ENCODE data around the gene ATOSB. TPM values are rescaled to one million over a fixed set of nuclear protein-coding genes. Genes with fewer than 3 reads are reported as not detected.

ATOSB gene
- total RNA-seq, 5 donors from 2014 or later (not counting 1 experiment from before 2014, with no cell fraction given), result 4.7 to 12.7 (median 8.9) TPM

DNA sequence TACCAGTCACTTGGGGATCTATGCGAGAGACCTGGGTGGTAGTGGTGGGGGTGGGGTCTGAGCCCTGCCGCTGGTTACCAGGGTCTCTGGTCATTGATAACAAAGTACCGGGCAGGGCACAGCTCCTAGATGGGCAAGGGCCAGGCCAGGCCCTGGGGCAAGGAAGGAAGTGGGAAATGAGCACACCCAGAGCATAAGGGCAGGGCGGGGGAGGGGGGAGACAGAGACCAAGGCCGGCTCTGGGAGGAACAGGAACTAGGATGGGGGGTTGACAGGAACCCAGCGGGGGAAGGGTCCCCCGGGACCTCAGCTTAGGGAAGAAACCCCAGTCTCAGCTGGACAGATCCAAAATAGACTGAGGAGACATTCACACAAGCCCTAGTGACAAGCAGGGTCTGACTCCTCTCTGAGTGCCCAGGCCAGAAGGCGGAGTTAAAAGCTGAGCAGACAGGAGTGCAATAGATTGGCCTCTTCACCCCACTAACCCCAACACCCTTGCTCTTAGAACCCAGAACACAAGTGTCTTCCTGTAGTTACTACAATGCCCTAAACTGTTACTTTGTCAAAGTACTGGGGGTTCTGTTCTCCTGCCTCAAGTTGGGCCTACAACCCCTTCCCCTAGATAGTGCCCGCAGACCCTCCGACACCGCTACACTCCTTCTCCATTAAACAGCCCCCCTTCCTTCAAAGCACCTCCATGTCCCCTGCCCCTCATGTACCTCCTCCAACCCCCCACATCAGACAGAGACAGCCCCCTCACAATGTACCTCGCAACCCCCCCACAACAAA, 628 bp downstream of the ATOSB start:
- Histone ChIP-seq H3K27ac (ENCODE audit: low read length) (peak overlapping the region; percentile 74), H3K4me1 (ENCODE audit: control insufficient read depth in 1 of 2, extremely low read depth in 1 of 2, insufficient read depth in 2 of 2, low read length in 2 of 2) (peaks cover 31 to 64% of the 10 kb centered on the region in 2 experiments), H3K36me3 (ENCODE audit: control insufficient read depth in 2 of 2, extremely low read depth in 1 of 2, insufficient read depth in 1 of 2, low read length in 1 of 2) (no peaks in the 10 kb centered on the region), H3K9me3 (no peaks in the 10 kb centered on the region), H3K27me3 (replicated peaks in 1 of 2; ENCODE audit: control insufficient read depth in 2 of 2, extremely low read depth in 1 of 2, insufficient read depth in 2 of 2, low read length in 1 of 2) (no peaks in the 10 kb centered on the region), H3K4me3 (ENCODE audit: control insufficient read depth in 1 of 2, extremely low read depth in 1 of 2, low read length in 1 of 2) (peak overlapping the region; percentile 68 to 81)
- ATAC-seq (replicated peaks in 1 of 4), result no peak
- ChIA-PET CTCF (interaction anchor here (0.5 to 3.0 kb wide), 9 partner anchors 12 to 1058 kb away, joined by 3 to 12 read pairs (median 4); partner anchors contain the start of genes STOML2 (in 1 of the 2) and VCP (in 1 of the 2)), POLR2A (interaction anchor here (0.6 kb wide), 3 partner anchors 16 to 738 kb away, joined by 3 to 5 read pairs (median 4); partner anchors contain the start of gene MYORG (in 1 of the 2))
- peak in 18 of 35 experiments; percentile 8 to 58 (median 32) for DNase-seq
- Mint-ChIP-seq H3K27ac (peak overlapping the region; percentile 95 to 97), H3K36me3 (no peaks in the 10 kb centered on the region), H3K27me3 (no peaks in the 10 kb centered on the region), H3K4me3 (peak overlapping the region; percentile 88 to 91 (median 90)), H3K9me3 (no peaks in the 10 kb centered on the region), H3K4me1 (peaks cover 56 to 57% (median 57%) of the 10 kb centered on the region in 3 donors)
- WGBS (ENCODE audit: insufficient coverage), result 24% methylated on average over 7 of the region's 12 CpGs

DNA sequence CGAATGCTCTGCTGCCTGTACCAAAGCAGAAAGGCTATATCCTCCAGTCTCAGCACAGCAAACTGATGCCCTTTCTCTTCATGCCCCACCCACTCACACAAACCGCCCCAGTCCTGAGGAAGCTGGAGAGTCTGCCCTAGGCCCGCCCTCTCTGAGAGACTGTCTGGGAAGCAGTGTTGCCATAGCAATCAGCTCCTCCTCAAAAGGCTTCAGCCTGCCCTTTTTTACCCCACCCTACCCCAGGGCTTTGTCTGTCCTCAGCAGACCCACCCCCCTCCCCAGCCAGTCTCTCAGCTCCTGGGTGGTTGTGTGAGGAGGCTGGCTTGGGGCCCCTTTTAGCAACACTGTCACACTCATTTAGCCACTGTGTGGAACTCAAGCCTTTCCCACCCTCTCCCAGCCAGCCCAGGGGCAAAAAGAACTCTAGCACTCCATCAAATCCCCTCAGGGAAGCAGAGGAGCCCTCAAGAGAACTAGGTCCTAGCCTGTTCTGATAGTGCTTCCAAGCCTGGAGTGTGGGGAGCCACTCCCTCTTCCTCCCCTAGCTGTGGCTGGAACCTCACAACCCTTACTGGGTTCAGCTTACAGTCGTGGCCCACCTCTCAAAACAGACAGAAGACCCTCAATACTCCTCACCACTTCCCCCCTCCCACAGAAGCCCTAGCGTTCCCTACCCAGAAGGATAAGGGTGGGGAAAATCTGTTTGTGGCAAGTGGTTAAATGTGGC, 1.4 kb downstream of the ATOSB start:
- CTCF ChIA-PET, result interaction anchor here (0.6 to 3.0 kb wide), 9 partner anchors 11 to 920 kb away, joined by 3 to 12 read pairs (median 4); partner anchors contain the start of genes VCP (in 2 of the 2) and STOML2 (in 1 of the 2)
- 7% methylated on average over 2 of the region's 5 CpGs for WGBS (ENCODE audit: insufficient coverage)
- no peaks in the 10 kb centered on the region for H3K9me3 Mint-ChIP-seq
- Histone ChIP-seq H3K36me3 (ENCODE audit: control insufficient read depth in 2 of 2, extremely low read depth in 1 of 2, insufficient read depth in 1 of 2, low read length in 1 of 2) (no peaks in the 10 kb centered on the region), H3K27me3 (replicated peaks in 1 of 2; ENCODE audit: control insufficient read depth in 2 of 2, extremely low read depth in 1 of 2, insufficient read depth in 2 of 2, low read length in 1 of 2) (no peaks in the 10 kb centered on the region), H3K4me1 (ENCODE audit: control insufficient read depth in 1 of 2, extremely low read depth in 1 of 2, insufficient read depth in 2 of 2, low read length in 2 of 2) (peaks cover 31 to 64% of the 10 kb centered on the region in 2 experiments), H3K9me3 (no peaks in the 10 kb centered on the region), H3K4me3 (ENCODE audit: control insufficient read depth in 1 of 2, extremely low read depth in 1 of 2, low read length in 1 of 2) (peak overlapping the region; percentile 68 to 81), H3K27ac (ENCODE audit: low read length) (peak overlapping the region; percentile 74)
- H3K4me3 Mint-ChIP-seq, result peak overlapping the region; percentile 88 to 91 (median 90)
- H3K27me3 Mint-ChIP-seq, result no peaks in the 10 kb centered on the region
- peak overlapping the region; percentile 95 to 97 for H3K27ac Mint-ChIP-seq
- H3K36me3 Mint-ChIP-seq, result no peaks in the 10 kb centered on the region
- peak in 34 of 35 experiments; percentile 16 to 79 (median 50) for DNase-seq
- POLR2A ChIA-PET, result interaction anchor here in 1 of 2 donors (0.5 to 1.1 kb wide), 2 partner anchors 11 to 596 kb away, joined by 3 to 5 read pairs; partner anchors contain the start of gene STOML2
- H3K4me1 Mint-ChIP-seq, result peaks cover 56 to 62% (median 61%) of the 10 kb centered on the region in 3 donors
- ATAC-seq (replicated peaks in 1 of 4), result peak in 3 of 4 experiments; percentile 5 to 15 (median 6)

DNA sequence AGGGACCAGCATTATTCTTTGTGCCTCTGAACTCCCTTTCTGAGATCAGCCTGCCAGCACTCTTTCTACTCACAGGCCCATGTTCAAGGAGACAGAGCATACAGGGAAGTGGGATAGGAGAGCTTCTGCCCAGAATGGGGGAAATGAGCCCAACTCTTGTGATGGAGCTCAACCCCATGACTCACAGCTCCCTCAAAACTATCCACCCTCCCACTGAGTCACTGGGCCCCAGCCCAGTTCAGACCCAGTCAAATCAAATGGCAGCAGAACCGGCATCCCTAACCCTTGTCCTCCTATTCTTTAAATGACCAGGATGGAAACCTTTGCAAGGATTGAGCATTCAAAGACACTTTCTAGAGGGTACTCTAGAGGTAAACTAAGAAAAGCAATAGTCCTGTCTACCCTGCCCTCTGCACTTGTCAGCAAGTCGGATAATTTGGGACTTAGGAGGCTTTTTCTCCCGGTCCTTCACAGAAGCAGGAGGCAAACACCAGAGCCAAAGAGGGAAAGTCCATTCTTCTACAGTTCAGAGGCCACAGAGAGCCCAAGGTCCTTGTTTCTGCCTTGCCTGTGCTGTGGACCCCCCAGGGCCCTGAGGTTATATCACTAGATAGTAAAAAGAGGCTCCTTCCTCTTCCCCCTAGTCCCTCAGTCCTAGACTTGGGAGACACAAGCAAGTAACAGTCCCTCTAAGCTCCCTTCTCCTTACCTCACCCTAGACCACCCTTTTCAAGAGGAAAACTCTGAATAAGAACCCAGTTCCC, 3.2 kb downstream of the ATOSB start:
- peak overlapping the region; percentile 71 to 79 (median 73) for H3K4me3 Mint-ChIP-seq
- DNase-seq (no peak), ATAC-seq (replicated peaks in 1 of 4) (no peak)
- peaks cover 31 to 64% of the 10 kb centered on the region in 2 experiments for H3K4me1 ChIP-seq (ENCODE audit: control insufficient read depth in 1 of 2, extremely low read depth in 1 of 2, insufficient read depth in 2 of 2, low read length in 2 of 2)
- ChIA-PET POLR2A (interaction anchor here in 1 of 2 donors (1.0 kb wide), 1 partner anchor 9 kb away, joined by 5 read pairs; the partner anchor contains the start of gene STOML2), CTCF (interaction anchor here in 1 of 2 donors (0.8 kb wide), 1 partner anchor 9 kb away, joined by 4 read pairs; the partner anchor contains the start of gene STOML2)
- no peaks in the 10 kb centered on the region for H3K27me3 ChIP-seq (replicated peaks in 1 of 2; ENCODE audit: control insufficient read depth in 2 of 2, extremely low read depth in 1 of 2, insufficient read depth in 2 of 2, low read length in 1 of 2)
- no peak overlapping the region for H3K4me3 ChIP-seq (ENCODE audit: control insufficient read depth in 1 of 2, extremely low read depth in 1 of 2, low read length in 1 of 2)
- no peaks in the 10 kb centered on the region for H3K9me3 ChIP-seq
- no peaks in the 10 kb centered on the region for H3K27me3 Mint-ChIP-seq
- H3K36me3 Mint-ChIP-seq, result no peaks in the 10 kb centered on the region
- peak overlapping the region; percentile 78 for H3K27ac ChIP-seq (ENCODE audit: low read length)
- H3K9me3 Mint-ChIP-seq, result no peaks in the 10 kb centered on the region
- H3K4me1 Mint-ChIP-seq, result peaks cover 56 to 62% (median 61%) of the 10 kb centered on the region in 3 donors
- H3K36me3 ChIP-seq (ENCODE audit: control insufficient read depth in 2 of 2, extremely low read depth in 1 of 2, insufficient read depth in 1 of 2, low read length in 1 of 2), result peaks cover 0 to 8% of the 10 kb centered on the region in 2 donors
- H3K27ac Mint-ChIP-seq, result peak overlapping the region; percentile 86 to 94
- no CpG with 5 or more reads among the region's 3 CpGs for WGBS (ENCODE audit: insufficient coverage)

DNA sequence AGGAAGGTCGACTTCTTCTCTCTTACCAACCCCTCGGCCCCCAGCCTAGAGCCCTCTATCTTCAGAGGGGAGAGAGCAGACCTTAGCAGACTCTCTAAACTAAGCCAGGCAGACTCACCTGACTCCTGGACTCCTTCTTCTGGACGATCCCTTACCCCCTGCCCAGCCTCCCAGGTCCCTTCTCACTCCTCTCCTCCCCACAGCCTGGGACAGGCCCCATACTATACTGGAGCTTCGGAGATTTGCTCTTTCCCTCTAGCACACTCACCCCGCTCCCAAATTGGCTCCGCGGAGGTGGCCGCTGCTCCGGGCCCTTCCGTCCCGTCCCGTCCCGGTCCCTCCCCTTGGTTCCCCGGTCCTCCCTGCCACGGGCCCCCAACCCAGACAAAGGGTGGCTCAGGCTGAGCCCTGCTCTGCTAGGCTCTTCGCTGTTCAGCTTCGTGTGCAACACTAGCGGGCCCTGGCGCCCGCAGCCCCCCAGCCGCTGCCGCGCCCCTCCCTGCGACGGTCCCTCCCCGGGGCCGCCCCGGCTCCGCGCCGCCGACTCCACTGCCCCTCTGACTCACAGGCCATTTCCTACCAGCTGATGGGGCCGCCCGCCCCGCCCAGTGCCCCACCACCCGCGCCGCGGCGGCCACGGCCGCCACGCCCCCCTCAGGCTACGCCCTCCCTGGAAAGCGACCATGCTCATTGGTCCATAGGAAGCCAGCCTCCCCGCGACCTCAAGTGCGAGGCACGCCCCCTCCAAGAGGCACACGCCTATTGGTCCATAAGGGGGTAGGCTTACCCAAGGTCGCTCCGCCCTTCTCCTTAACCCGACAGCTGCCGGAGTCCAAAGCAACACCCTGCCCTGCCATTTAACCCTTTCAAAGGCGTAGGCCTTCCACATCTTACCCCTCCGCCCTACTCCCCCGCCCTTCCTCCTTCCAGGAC, 4.4 kb downstream of the ATOSB start:
- CTCF ChIA-PET, result interaction anchor here in 1 of 2 donors (0.8 kb wide), 1 partner anchor 8 kb away, joined by 4 read pairs; the partner anchor contains the start of gene STOML2
- 3% methylated on average over 56 of the region's 57 CpGs for WGBS (ENCODE audit: insufficient coverage)
- Mint-ChIP-seq H3K4me1 (peaks cover 47 to 57% (median 54%) of the 10 kb centered on the region in 3 donors), H3K4me3 (peak overlapping the region; percentile 71 to 79 (median 73)), H3K27ac (peak overlapping the region; percentile 86 to 94), H3K36me3 (no peaks in the 10 kb centered on the region), H3K9me3 (no peaks in the 10 kb centered on the region), H3K27me3 (no peaks in the 10 kb centered on the region)
- peak; percentile 77 to 81 (median 80) for ATAC-seq (replicated peaks in 1 of 4)
- Histone ChIP-seq H3K4me3 (ENCODE audit: control insufficient read depth in 1 of 2, extremely low read depth in 1 of 2, low read length in 1 of 2) (peak overlapping the region; percentile 61 to 71), H3K27ac (ENCODE audit: low read length) (peak overlapping the region; percentile 78), H3K27me3 (replicated peaks in 1 of 2; ENCODE audit: control insufficient read depth in 2 of 2, extremely low read depth in 1 of 2, insufficient read depth in 2 of 2, low read length in 1 of 2) (no peaks in the 10 kb centered on the region), H3K9me3 (no peaks in the 10 kb centered on the region), H3K4me1 (ENCODE audit: control insufficient read depth in 1 of 2, extremely low read depth in 1 of 2, insufficient read depth in 2 of 2, low read length in 2 of 2) (peaks cover 27 to 56% of the 10 kb centered on the region in 2 experiments), H3K36me3 (ENCODE audit: control insufficient read depth in 2 of 2, extremely low read depth in 1 of 2, insufficient read depth in 1 of 2, low read length in 1 of 2) (peaks cover 5 to 18% of the 10 kb centered on the region in 2 donors)
- POLR2A ChIA-PET, result interaction anchor here in 1 of 2 donors (0.5 kb wide), 1 partner anchor 836 kb away, joined by 4 read pairs; no protein-coding TSS in a partner anchor
- peak; percentile 87 to 97 (median 95) for DNase-seq

DNA sequence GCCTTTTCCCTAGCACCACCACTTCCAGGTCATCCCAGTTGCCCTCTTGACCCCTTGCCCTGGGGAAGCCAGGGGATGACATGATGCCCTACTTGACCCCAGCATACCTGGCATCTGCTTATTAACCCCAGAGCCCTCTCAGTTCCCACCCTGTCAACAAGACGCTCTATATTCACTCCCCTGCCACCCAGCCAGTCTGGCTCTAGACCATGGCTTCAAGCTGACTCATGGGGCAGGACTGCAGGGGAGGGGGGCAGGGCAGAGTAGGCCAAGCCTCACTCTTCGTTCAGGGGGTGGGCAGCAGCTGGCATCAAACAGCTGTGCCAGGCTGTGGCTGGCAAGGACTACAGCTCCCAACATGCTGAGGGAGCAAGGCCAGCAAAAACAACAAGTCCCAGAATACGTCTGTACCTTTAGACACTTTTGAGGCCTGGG, 5.3 kb downstream of the ATOSB start:
- DNase-seq, result no peak
- H3K27ac ChIP-seq (ENCODE audit: low read length), result peak overlapping the region; percentile 60
- no peaks in the 10 kb centered on the region for H3K27me3 ChIP-seq (replicated peaks in 1 of 2; ENCODE audit: control insufficient read depth in 2 of 2, extremely low read depth in 1 of 2, insufficient read depth in 2 of 2, low read length in 1 of 2)
- CTCF ChIA-PET, result interaction anchor here in 1 of 2 donors (0.5 kb wide), 1 partner anchor 148 kb away, joined by 3 read pairs; no protein-coding TSS in a partner anchor
- WGBS (ENCODE audit: insufficient coverage), result 100% methylated on average over 1 of the region's 3 CpGs
- H3K9me3 Mint-ChIP-seq, result no peaks in the 10 kb centered on the region
- POLR2A ChIA-PET, result no interaction called here
- H3K9me3 ChIP-seq, result no peaks in the 10 kb centered on the region
- peaks cover 26 to 49% of the 10 kb centered on the region in 2 experiments for H3K4me1 ChIP-seq (ENCODE audit: control insufficient read depth in 1 of 2, extremely low read depth in 1 of 2, insufficient read depth in 2 of 2, low read length in 2 of 2)
- H3K27me3 Mint-ChIP-seq, result no peaks in the 10 kb centered on the region
- peaks cover 5 to 25% of the 10 kb centered on the region in 2 donors for H3K36me3 ChIP-seq (ENCODE audit: control insufficient read depth in 2 of 2, extremely low read depth in 1 of 2, insufficient read depth in 1 of 2, low read length in 1 of 2)
- H3K36me3 Mint-ChIP-seq, result peaks cover 5% of the 10 kb centered on the region
- peak overlapping the region in 1 of 2 donors; percentile 71 for H3K4me3 ChIP-seq (ENCODE audit: control insufficient read depth in 1 of 2, extremely low read depth in 1 of 2, low read length in 1 of 2)
- peak overlapping the region in 1 of 2 donors; percentile 86 for H3K27ac Mint-ChIP-seq
- no peak for ATAC-seq (replicated peaks in 1 of 4)
- peaks cover 38 to 51% (median 48%) of the 10 kb centered on the region in 3 donors for H3K4me1 Mint-ChIP-seq
- H3K4me3 Mint-ChIP-seq, result peak overlapping the region; percentile 71 to 79 (median 73)

All from T-cell (primary cell).